ENCODE results near the gene CRB3.
"Not testable (repeated sequence)": the region's sequence is repeated elsewhere in the genome, so short reads cannot be mapped to it uniquely, and the experiment has no call there.

The CRB3 gene, protein sequence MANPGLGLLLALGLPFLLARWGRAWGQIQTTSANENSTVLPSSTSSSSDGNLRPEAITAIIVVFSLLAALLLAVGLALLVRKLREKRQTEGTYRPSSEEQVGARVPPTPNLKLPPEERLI
- 0 to 1.5 (median 0) reads per million in 17 experiments for total RNA-seq

DNA sequence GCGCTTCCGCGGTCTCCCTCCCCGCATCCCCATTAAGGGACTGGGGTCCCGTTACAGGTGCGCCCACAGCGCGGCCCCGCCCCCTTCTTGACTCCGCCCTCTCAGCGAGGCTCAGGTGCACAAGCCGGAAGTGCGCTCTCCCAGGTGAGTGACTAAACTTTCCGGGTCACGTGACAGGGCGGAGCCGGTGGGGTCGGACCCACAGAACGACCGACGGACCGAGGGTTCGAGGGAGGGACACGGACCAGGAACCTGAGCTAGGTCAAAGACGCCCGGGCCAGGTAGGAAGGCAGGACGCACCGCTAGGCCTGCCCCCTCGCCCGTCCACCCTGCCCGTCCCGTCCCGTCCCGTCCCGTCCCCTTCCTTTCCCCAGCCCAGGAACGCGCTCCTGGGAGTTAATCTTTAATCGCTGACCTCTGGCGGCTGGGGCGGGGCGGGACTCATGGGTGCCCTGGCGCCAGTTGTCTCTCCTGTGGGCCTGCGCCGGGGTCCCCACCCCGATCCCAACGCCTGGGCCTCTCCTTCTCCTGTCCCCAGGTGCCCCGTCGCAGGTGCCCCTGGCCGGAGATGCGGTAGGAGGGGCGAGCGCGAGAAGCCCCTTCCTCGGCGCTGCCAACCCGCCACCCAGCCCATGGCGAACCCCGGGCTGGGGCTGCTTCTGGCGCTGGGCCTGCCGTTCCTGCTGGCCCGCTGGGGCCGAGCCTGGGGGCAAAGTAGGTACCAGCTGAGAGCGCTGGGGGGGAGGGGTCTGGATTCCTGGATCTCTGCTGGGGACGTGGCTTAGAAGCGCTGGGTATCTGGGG is at the start of gene CRB3:
CRB3 (plus strand) TSS at position 202 of the 804 bp plus-strand sequence; CDS start at position 633, 431 bp downstream.
- DNase-seq, result no peak

DNA sequence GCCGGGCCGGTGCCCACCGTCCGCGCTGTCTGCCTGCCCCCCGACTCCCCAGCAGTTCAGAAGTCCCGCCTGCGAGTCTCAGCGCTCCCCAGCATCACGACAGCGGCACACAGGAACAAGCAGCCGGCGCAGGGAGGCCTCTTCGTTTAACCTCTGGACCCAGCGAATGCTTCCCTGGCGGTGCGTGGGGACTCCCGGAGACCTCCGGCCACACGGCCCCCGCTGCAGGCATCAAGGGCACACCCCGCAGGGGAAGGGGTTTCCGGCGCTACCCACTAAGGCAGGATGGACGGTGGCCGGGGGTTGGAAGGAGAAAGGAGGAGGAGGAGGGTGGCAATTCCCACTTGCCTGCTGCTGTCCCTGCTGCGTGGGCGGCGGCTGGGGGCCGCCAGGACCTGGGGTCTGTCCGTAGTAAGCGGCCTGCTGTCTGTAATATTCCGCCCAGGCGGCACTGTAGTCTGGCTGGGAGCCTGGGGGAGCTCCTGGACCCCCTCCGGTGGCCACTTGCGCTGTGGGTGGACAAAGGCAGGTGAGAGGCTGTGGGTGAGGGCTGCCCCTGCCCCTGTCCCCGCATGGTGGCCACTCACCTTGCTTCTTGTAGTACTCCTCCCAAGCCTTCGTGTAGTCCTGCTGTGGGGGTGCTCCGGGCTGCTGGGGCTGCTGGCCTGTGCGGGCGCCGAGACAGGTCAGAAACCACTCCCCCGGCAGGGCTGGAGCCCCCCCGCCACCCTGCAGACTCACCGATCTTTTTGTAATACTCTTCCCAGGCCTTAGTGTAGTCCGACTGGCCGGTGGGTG is 49.1 kb upstream of the CRB3 start:
- no peak for DNase-seq

DNA sequence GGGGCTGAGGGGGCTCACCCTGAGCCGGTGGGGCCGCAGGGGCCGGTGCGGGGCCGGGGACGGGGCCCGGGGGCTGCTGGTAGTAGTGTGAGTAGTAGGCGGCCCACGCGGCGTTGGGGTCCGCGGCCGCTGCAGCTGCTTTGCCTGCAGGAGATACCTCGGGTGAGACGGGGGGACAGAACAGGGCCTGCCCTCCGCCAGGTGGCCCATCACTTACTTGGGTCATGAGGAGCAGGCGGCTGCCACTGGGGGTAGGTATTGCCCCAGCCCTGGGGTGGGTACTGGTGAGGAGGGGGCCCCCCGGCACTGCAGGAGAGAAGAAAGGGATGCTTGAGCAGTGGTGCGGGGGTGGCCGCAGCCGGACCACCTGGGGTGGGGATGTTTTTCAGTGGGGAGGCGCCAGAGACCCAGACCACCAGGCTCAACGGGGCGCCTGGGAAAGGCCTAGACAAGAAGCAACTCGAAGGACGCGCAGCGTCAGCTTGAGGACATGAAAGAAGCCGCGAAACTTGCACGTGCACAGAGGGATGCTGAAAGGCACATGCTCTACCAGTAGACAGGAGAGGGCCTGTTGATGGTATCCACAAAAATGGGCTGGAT is 48.4 kb upstream of the CRB3 start:
- no peak for DNase-seq

DNA sequence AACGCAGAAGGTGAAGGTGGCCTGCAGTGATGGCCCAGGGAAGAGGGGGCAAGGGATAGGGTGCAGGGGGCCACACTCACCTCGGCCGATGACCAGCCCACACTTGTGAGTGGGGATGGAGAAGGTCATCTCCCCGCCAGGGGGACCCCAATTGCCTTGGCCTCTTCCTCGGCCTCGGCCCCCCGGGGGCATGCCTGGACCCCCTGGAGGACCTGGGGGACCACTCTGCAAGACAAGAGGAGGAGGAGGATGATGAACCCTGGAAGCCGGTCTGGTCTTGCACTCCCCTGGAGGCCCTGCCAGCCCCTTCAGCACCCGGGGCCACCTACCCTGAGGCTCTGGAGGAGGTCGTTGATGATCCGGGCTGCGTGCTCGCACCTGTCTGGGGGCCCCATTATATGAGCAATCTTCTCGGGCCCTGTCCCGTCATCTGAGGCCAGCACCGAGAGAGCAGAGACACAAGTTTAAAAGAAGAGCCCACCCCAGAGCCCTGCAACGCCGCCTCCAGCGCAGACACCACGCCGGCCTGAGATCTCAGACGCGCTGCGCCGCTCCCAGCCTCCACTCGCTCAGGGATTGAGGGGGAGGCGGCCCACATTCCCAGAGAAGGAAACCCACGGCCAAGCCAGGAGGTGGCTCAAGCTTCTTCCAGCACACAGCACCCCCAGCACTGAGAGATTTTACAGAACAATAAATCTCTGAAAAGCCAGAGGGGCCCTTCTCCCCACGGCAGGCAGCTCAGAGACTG is 47.2 kb upstream of the CRB3 start:
- DNase-seq, result no peak

DNA sequence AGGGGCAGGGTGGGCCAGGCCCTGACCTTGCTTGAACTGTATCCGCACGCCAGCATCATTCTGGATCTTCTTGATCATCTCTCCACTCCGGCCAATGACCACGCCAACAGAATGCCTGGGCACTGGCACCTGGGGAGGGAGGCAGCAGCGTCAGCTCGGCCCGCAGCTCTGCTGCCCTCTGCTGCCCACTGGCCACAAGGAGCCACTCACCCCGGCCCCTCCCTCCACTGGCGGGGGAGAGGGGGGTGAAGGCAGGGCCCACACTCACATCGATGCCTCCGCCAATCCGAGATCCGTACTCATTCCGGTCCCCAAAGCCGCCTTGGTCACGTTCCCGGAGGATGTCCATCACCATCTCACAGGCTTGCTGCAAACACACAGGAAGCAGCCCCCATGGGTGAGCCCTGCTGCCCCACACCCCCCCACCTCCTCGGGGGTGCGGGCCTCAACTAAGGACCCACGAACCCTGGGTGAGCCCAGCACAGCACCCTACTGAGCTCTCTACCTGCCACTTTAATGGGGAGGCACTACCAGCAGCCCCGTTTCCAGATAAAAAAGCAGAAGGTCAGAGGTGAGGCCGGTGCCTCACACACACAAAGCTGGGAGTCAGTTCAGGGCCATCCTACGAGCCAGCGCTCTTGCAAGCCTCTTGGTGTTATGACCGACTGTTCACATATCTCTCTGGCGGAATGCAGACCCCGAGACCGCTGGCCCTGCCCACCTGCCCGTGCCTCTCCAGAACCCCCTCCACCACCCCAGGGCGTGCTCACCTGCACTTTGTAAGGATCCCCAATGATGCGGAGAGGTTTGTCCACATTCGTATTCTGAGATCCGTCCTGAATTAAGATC is 46.1 kb upstream of the CRB3 start:
- DNase-seq, result peak in 1 of 4 experiments; percentile 29

DNA sequence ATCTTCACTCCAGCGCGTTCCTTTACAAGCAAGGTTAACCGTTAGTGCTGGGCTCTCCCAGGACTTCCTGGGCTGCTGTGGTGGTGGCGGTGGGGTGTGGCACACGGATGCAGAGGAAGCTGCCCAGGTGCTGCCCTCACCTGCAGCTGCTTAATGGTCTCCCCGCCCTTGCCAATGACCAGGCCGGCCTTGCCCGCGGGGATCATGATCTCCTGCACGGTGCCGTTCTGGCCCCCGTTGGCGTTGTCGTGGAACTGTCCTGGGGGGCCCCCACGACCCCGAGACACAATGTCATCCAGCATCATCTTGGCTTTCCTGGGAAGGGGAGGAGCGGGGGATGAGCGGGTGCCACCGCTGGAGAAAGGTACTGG is 45.5 kb upstream of the CRB3 start:
- no peak for DNase-seq

DNA sequence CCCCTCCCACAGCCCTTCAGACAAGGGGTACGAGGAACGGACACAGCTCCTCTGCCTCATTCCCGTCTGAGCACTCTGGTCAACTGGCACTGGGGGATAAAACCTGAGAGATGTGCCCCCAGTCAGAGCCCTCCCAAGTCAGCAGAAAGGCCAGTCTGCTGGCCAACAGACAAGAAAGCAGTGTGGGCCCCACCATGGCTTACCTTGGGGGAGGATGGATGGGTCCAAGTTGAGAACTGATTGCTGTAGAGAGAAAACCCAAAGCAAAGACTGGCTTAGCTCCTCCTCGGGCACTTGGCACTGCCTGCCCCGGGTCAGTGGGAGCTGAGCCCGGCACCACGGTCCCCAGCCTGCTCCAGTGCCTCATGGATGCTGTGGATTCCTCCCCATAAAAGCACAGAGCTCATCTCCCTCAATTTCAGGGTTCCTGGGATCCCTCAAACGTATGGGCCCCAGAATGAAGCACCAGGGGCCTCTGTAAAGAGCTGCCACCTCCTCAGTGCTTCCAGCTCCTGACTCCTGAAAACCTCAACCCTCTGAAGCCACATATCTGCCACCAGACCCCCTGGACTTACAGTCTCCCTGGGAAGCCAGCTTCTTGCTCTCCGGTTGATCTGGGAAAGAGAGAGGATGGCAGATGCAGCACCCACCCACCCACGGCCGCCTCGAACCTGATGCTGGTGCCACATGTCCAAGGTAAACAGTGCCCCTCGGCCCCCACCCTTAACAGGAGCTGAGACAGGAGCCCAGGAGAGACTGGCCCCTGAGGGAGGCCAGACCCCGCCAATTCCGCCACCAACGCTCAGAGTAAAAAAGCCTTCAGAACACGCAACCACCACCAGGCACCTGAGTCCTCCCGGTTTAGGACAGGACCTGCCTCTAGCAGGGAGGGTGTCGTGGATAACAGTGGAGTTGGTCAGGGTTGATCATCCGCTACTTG is 42.7 kb upstream of the CRB3 start:
- no peak for DNase-seq

DNA sequence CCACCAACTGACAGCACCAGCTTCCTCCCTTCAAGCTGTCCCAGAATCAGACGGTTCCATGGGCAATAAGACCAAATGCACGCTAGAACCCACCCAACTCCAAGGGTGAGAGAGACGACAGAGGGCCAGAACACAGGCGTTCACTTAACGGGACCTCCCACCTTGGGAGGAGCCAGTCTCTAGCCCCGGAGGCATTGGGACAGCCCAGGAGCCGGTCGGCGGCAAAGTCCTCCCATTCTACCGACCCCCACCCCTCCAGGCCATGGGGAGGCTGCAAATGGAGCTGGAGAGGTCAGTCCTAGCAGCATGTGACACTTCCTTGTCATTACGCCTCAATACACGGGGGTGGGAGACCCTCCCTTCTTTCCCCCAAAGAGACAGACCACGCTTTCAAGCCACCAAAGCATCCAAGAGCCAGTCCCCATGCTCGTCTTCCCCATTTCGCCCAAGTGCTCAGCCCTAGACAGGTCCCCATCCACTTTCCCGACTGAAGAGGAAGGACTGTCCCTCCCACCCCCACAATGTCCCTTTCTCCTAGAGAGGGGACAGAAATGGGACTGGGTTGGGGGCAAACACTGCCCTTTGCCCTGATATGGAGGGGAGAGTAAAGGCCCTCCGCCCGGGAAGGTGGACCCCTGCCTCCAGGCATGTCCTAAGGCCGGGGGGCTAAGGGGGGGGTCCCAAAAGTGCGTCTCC is 40.4 kb upstream of the CRB3 start:
- DNase-seq, result peak; percentile 40 to 68 (median 66)

DNA sequence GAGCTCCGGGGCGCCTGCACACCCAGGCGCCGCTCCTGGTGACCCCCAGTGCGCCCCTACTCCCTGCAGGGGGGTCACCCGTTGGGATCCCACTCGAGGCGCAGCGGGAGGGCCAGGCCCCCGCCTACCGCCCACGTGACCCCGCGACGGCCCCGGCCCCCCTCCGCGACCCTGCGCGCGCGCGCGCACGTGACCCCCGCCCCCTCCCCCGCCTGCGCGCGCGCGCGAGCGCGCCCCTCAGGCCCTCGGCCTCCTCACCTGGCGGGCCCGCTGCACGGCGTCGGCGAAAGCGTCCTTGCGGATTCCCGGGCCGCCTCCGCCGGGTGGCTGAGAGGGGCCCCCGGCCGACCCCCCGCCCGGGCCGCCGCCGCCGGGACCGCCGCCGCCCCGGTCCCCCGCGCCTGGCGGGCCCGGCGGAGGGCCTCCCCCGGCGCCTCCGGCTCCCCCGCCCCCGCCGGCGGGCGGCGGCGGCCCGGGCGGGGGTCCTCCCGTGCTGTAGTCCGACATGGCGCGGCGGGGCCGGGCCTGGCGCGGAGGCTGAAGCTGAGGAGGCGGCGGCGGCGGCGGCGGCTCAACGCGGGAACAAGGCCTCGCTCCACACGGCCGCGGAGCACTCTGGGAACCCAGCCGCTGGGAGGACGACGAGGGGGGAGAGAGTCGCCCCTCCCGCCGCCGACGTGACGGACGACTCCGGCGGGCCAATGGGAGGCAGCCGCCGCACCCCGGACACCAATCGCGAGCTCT is 39.7 kb upstream of the CRB3 start, which contains the start of gene KHSRP:
KHSRP (minus strand) TSS at position 617 of the 744 bp plus-strand sequence; CDS start at position 507, 110 bp downstream.
- peak in 3 of 4 experiments; percentile 31 to 72 (median 61) for DNase-seq

DNA sequence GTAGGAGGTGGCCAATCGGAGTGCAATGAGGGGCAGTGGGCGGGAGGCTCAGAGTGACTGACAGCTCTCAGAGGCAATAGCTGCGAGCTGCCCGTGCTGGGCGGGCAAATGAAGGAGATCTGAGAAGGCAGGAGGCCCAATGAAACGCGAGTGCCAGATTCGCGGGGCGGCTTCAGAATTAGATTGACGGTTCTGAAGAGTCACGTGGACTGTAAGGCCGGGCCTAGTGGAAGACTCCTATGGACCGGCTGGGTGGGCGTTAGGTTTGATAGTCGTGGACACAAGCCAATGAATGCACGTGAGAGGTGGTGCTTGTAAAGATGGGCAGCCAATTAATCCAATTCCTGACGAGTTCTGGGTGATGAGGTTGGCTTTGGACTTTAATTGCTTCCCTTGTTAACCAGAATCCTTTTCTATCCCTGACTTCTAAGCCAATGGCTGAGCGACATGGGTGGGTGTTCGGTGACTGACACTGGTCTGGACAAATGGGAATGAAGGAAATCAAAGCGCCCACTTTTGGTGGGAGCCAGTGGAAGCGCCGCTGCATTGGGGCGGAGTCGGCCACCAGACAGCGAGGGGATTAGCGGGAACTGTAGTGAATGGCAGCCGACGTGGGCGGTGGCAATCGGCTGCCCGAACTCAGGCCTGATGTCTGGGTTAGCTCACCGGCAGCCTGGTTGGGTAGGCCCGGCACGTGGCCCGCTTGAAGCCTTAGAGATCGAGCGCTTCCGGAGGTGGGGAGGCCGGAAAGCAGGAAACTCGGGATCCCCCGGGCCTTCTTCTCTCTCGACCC is 38.9 kb upstream of the CRB3 start:
- DNase-seq, result peak; percentile 100

DNA sequence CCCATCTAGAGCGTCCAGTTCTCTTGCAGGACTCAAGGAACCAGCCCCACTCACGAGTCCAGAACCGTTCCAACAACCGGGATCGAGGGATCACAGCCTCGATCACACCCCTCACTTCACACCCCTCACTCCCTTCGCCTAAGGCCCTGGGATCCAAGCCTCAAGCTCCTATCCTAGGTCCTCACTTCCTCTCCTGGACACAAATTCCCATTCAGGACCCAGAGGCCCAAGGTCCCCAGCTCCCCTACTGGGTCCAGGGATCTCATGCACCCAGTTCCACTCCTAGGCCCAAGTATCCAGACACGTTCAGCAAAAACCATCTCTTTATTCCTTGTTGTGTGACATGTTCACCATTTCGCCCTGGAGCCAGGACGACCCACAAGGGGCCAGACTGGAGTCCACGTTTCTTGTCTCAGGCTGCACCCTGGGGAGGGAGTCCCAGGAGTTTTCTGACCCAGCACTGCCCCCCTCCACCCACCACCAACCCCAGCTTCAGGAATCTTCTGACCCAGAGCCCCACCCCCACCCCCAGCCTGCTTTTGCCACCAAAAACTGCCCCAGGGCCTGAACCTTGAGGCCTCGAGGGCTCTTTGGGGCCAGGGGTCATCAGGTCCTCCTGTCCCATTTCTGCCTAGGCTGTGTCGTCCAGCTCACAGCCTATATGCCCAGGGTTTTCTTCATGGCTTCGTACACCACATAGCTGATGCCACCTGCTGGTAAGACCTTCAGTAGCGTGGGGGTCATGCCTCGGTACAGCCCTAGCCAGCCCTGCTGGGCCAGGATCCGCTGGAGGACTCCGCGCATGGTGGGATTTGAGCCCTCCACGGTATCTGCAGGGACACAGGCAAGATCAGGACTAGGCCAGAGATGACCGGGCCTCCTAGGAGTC is 38.1 kb upstream of the CRB3 start:
- DNase-seq, result no peak

DNA sequence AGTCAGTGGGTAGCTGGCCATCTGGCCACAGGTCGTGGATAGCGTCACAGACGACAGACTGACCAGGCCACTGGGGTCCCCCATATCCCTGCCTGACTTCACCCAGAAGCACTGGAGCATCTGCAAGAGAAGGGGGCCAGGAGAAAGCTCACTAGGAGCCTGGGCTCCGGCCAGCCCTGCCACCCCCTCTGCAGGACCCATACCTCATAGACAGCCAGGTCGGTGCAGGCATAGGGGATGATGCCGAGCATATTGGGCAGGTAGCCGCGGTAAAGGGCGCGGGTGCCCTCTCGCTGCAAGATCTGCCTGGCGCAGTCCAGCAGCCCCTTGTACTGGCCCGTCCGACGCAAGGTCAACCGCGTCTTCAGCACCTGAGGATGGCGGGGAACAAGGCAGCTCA is 36.9 kb upstream of the CRB3 start:
- no peak for DNase-seq

DNA sequence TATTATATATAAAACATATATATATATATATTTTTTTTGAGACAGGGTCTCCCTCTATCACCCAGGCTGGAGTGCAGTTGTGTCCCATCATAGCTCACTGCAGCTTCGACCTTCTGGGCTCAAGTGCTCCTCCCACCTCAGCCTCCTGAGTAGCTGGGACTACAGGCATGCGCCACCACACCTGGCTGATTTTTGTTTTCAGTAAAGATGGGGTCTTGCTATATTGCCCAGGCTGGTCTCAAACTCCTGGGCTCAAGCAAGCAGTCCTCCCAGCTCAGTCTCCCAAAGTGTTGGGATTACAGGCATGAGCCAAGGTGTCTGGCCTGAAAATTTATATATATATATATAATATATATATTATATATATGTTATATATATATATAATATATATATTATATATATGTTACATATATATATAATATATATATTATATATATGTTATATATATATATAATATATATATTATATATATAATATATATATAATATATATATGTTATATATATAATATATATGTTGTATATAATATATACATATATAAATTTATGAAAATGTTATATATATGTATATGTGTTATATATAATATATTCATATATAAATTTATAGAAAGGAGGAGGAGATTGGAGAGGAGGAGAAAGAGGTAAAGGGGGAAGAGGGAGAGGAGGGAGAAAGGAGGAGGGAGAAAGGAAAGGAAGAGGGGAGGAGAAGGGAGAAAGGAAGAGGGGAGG is 35.2 kb upstream of the CRB3 start:
- DNase-seq, result not testable (repeated sequence)

DNA sequence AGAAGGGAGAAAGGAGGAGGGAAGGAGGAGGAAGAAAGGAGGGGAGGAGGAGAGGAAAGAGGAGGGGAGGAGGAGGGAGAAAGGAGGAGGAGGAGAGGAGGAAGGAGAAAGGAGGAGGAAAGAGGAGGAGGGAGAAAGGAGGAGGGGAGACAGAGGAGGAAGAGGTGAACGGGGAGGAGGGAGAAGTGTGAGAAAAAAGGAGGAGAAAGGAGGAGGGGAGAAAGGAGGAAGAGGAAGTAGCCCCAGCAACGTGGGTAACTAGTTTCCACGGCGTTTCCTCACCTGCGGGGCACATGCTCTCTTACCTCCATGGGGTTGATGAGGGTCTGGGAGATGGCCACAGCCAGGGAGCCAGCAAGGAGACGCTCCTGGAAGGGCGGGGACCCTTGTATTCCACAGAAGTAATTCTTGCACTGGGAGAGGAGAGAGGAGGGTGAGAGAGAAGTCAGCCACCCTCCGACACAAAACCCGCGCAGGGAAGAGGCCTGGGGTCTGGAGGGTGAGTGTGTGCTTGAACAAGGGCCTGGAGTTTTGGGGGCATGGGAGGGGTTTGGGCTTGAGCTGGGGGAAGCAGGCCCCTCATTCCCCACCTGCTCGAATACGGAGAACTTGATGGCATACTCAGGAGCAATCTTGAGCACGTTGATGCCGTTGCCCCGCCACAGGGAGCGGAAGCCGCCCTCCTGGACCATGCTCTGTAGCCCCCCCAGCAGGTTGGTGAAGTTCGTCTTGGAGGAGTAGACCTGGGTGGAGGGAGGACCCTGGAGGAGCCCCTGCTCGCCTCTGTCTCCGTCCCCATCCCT is 34.5 kb upstream of the CRB3 start:
- no peak for DNase-seq

DNA sequence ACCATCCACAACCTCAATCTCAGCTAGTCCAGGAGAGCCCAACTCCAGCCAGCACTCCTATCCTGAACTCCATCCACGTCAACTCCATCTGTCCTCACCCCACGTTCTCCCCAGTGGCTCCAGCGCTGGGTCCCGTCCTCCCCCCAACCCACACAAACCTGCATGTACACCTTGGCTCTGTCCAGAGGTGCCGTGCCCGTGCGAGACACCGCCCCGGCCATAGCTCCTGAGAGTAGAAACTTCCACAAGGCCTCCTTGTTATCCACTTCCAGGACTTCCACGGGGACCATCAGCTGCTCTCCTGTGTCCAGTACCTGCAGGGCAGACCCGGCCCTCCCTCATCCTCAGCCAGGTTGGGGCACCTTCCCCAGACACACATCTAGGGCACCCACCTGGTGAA is 32.2 kb upstream of the CRB3 start:
- no peak for DNase-seq
